Right lobe of liver (tissue), 4 donors: Measurements from ENCODE around the gene RNF13.

Source experiments
- POLR2A ChIP-seq: fragments of 450-650 bp; IDR thresholded peaks from one replicate; pipeline ENCODE4 v1.6.1; 2017; ENCODE audit warnings: antibody characterized with exemption, mild to moderate bottlenecking
- TF ChIP-seq, protein P1 (sequence below), 4 donors: fragments of 200-600 bp in 3 of 4; fragments of 450-650 bp in 1 of 4; IDR thresholded peaks; one replicate each; pipeline versions ENCODE4 v1.5.1 to v1.8.0; 2016 to 2022; ENCODE audit warnings: antibody characterized with exemption in 4 of 4, mild to moderate bottlenecking in 2 of 4
- donor health status: DM: no; HTN: no; CAD: no.
- donor health status: DM: no; HTN: no; CAD: no.
- donor health status: DM: no; HTN: yes; CAD: no.

DNA sequence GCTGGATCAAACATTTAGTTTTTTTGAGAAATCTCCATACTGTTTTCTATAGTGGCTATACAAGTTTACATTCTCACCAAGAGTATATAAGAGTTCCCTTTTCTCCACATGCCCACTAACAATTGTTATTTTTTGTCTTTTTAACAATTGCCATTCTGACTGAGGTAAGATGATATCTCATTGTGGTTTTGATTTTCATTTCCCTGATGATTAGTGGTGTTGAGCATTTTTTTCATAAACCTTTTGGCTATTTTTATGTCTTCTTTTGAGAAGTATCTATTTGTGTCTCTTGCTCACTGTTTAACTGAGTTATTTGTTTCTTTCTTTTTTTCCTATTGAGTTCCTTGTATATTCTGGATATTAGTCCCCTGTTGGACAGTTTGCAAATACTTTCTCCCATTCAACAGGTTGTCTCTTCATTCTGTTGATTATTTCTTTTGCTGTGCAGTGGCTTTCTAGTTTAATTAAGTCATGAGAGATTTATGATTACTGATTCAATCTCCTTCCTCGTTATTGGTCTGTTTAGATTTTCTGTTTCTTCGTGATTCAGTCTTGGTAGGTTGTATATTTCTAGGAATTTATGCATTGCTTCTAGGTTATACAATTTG is 6.7 kb upstream of the RNF13 start:
- TF ChIP-seq POLR2A = no peak
- TF ChIP-seq, protein P1, sequence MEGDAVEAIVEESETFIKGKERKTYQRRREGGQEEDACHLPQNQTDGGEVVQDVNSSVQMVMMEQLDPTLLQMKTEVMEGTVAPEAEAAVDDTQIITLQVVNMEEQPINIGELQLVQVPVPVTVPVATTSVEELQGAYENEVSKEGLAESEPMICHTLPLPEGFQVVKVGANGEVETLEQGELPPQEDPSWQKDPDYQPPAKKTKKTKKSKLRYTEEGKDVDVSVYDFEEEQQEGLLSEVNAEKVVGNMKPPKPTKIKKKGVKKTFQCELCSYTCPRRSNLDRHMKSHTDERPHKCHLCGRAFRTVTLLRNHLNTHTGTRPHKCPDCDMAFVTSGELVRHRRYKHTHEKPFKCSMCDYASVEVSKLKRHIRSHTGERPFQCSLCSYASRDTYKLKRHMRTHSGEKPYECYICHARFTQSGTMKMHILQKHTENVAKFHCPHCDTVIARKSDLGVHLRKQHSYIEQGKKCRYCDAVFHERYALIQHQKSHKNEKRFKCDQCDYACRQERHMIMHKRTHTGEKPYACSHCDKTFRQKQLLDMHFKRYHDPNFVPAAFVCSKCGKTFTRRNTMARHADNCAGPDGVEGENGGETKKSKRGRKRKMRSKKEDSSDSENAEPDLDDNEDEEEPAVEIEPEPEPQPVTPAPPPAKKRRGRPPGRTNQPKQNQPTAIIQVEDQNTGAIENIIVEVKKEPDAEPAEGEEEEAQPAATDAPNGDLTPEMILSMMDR (IDR thresholded peaks at IDR 0.05) = no peak
